Ishikawa (cell line): ENCODE results near the gene DSG4.

Experiments
- CEBPB ChIP-seq: IDR thresholded peaks from 2 replicates; pipeline ENCODE4 v1.6.1; 2012
- CREB1 ChIP-seq: IDR thresholded peaks from 2 replicates; pipeline ENCODE4 v1.6.1; 2012; ENCODE audit warnings: low read depth
- EGR1 ChIP-seq: IDR thresholded peaks from 2 replicates; pipeline ENCODE4 v1.6.1; 2012
- EP300 ChIP-seq: IDR thresholded peaks from 2 replicates; pipeline ENCODE4 v1.6.1; 2012; ENCODE audit warnings: borderline replicate concordance
- FOXM1 ChIP-seq: IDR thresholded peaks from 2 replicates; pipeline ENCODE4 v1.6.1; 2012; ENCODE audit warnings: low read depth, borderline replicate concordance
- NFIC ChIP-seq: IDR thresholded peaks from 2 replicates; pipeline ENCODE4 v1.6.1; 2012
- RAD21 ChIP-seq: IDR thresholded peaks from 2 replicates; pipeline ENCODE4 v1.6.1; 2012; ENCODE audit warnings: low read depth
- TAF1 ChIP-seq: IDR thresholded peaks from 2 replicates; pipeline ENCODE4 v1.6.1; 2012; ENCODE audit warnings: low read depth, mild to moderate bottlenecking
- TCF12 ChIP-seq: IDR thresholded peaks from 2 replicates; pipeline ENCODE4 v1.6.1; 2012; ENCODE audit warnings: low read depth
- TEAD4 ChIP-seq: IDR thresholded peaks from 2 replicates; pipeline ENCODE4 v1.6.1; 2012
- YY1 ChIP-seq: IDR thresholded peaks from 2 replicates; pipeline ENCODE4 v1.6.1; 2012; ENCODE audit warnings: low read depth
- ZBTB7A ChIP-seq: IDR thresholded peaks from 2 replicates; pipeline ENCODE4 v1.6.1; 2012; ENCODE audit warnings: low read depth
- TF ChIP-seq, protein P1 (sequence below): IDR thresholded peaks from 2 replicates; pipeline ENCODE4 v1.6.1; 2012; ENCODE audit warnings: low read depth, mild to moderate bottlenecking
- TF ChIP-seq, protein P2 (sequence below): IDR thresholded peaks from 2 replicates; pipeline ENCODE4 v1.6.1; 2012
- TF ChIP-seq, protein P3 (sequence below): IDR thresholded peaks from 2 replicates; pipeline ENCODE4 v1.6.1; 2012

DSG4 gene

DNA sequence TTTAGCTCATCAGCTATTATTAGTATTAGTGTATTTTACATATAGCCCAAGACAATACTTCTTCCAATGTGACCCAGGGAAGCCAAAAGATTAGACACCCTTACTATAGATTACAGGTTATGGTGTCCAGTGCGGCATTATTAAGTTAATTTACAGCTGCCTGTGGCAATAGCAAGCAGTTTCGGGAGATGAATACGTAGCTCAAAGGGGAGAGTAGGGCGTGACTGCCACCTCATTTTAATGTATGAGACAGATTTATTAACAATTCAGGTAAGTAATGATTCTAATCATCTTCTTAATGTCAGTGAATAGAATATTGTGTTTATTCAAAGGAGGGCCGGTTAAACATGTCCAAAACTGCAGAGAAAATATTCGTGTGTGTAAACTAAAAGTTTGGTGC lies 64.2 kb downstream of the DSG4 start:
- TF ChIP-seq RAD21 (no peak), ZBTB7A (no peak), CEBPB (no peak), YY1 (no peak), CREB1 (no peak), FOXM1 (no peak)
- TF ChIP-seq, protein P1, sequence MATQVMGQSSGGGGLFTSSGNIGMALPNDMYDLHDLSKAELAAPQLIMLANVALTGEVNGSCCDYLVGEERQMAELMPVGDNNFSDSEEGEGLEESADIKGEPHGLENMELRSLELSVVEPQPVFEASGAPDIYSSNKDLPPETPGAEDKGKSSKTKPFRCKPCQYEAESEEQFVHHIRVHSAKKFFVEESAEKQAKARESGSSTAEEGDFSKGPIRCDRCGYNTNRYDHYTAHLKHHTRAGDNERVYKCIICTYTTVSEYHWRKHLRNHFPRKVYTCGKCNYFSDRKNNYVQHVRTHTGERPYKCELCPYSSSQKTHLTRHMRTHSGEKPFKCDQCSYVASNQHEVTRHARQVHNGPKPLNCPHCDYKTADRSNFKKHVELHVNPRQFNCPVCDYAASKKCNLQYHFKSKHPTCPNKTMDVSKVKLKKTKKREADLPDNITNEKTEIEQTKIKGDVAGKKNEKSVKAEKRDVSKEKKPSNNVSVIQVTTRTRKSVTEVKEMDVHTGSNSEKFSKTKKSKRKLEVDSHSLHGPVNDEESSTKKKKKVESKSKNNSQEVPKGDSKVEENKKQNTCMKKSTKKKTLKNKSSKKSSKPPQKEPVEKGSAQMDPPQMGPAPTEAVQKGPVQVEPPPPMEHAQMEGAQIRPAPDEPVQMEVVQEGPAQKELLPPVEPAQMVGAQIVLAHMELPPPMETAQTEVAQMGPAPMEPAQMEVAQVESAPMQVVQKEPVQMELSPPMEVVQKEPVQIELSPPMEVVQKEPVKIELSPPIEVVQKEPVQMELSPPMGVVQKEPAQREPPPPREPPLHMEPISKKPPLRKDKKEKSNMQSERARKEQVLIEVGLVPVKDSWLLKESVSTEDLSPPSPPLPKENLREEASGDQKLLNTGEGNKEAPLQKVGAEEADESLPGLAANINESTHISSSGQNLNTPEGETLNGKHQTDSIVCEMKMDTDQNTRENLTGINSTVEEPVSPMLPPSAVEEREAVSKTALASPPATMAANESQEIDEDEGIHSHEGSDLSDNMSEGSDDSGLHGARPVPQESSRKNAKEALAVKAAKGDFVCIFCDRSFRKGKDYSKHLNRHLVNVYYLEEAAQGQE, result no peak
- TF ChIP-seq, protein P2, sequence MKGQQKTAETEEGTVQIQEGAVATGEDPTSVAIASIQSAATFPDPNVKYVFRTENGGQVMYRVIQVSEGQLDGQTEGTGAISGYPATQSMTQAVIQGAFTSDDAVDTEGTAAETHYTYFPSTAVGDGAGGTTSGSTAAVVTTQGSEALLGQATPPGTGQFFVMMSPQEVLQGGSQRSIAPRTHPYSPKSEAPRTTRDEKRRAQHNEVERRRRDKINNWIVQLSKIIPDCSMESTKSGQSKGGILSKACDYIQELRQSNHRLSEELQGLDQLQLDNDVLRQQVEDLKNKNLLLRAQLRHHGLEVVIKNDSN, result no peak
- TF ChIP-seq, protein P3, sequence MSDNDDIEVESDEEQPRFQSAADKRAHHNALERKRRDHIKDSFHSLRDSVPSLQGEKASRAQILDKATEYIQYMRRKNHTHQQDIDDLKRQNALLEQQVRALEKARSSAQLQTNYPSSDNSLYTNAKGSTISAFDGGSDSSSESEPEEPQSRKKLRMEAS, result no peak

DNA sequence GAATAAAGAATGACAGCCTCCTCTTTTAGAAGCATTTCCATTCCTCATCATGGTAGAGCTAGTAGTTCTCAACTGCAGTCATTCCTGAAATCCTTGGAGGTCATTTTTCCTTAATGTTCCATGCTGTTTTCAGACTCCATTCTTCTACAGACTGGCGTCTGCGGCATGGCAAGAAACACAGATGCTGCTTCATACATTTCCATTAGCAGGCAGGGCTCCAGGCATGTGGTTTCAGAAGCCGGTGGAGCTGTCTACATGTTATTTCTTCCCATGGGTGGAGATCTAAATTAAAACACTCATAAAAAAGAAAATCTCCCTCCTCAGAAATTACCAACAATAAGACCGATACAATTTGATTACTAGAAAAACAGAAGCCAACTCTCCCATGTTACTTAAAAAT lies 64.9 kb downstream of the DSG4 start:
- TF ChIP-seq EP300 (no peak), CREB1 (no peak)

DNA sequence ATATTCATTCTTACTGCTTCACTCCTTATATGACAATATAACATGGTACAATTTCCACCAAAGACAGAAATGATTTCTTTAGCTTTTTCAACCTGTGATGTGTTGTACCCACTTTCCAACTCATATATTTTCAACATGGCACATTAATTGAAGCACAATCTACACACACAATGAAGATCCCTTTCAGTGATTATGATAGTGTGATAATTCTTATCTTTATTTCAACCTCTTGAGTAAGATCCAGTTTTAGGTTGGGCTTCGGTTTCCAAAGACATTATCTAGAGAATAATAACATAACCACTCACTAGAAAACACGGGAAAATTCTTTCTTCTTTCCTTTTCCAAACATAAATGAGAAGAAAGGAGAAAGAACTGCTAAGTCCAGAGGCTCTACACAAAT lies 67.6 kb downstream of the DSG4 start:
- TF ChIP-seq RAD21, result no peak
- no peak for TF ChIP-seq TEAD4
- no peak for TF ChIP-seq FOXM1
- no peak for TF ChIP-seq CEBPB
- no peak for TF ChIP-seq YY1
- no peak for TF ChIP-seq TAF1
- no peak for TF ChIP-seq EP300
- TF ChIP-seq NFIC, result no peak
- TF ChIP-seq, protein P3, result no peak
- no peak for TF ChIP-seq ZBTB7A
- TF ChIP-seq, protein P2, result no peak
- no peak for TF ChIP-seq CREB1
- TF ChIP-seq, protein P1, result no peak

DNA sequence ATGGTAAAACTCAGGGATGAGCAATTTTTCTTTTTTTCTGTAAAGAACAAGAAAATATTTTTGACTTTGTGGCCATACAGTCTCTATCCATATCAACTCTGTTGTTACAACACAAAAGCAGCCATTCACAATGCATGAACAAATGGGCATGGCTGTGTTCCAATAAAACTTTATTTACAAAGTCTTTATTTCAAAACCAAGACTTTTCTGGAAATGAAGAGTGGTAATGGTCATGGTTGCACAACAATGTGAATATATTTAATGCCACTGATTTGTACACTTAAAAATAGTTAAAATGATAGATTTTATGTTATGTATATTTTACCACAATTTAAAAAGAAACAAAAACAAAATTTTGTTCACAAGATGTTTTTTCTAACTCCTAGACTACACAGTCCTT lies 69.3 kb downstream of the DSG4 start:
- no peak for TF ChIP-seq RAD21
- no peak for TF ChIP-seq ZBTB7A
- TF ChIP-seq TAF1, result no peak
- TF ChIP-seq CREB1, result no peak
- TF ChIP-seq TEAD4, result no peak

DNA sequence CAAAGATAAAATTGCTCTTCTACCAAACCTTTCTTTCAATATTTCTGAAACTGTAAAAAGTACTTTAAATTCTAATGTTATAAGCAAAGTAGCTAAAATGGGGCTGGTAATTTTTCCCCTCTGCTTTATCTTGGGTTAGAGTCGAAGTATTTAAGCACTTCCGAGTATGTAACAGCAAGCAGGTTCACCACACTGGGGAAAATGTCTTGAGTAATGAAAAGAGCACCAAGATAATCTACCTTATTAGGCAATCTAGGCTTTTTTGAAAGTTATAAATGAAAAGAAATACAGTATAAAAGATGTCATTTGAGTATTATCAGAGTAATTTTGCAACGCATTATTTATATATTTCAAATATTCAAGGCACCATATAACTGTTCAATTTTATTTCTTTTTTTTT lies 70.3 kb downstream of the DSG4 start:
- no peak for TF ChIP-seq NFIC
- TF ChIP-seq, protein P3, result no peak
- TF ChIP-seq CREB1, result no peak
- TF ChIP-seq, protein P2, result no peak
- no peak for TF ChIP-seq FOXM1
- TF ChIP-seq RAD21, result no peak
- TF ChIP-seq ZBTB7A, result no peak
- no peak for TF ChIP-seq EP300
- TF ChIP-seq TAF1, result no peak
- no peak for TF ChIP-seq EGR1
- no peak for TF ChIP-seq TCF12
- TF ChIP-seq YY1, result no peak
- TF ChIP-seq CEBPB, result no peak

DNA sequence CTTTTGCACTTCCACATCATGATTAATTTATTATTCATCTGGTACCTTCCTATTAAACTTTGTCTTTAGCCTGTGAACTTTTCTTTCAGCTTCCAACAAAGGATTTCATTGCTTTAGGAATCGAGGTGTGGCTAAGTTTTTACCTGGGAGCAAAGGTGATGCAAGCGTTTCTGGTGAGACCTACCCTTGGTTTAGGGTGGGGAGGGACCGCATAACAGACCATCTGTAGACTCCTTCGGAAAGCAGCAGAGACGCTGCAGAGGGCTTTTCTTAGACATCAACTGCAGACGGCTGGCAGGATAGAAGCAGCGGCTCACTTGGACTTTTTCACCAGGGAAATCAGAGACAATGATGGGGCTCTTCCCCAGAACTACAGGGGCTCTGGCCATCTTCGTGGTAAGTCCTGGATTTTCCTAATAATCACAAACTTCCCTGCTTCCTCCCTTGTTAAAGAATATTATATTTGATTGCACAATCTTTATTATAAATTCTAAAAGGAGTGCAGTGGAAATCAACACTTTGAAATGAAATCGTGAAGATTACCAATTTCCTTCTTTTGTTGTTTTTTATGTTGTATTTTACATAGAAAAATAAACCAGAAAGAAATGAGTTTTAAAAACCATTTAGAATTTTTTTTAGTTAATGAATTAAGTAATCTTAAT lies 71.1 kb downstream of the DSG4 start, which contains the start of gene DSG3:
DSG3 (plus strand) TSS at position 212 of the 662 bp plus-strand sequence; CDS start at position 349, 137 bp downstream.
- TF ChIP-seq, protein P2, result no peak
- no peak for TF ChIP-seq YY1
- TF ChIP-seq CEBPB, result no peak
- no peak for TF ChIP-seq ZBTB7A
- no peak for TF ChIP-seq CREB1
- no peak for TF ChIP-seq TAF1
- TF ChIP-seq TCF12, result no peak
- TF ChIP-seq NFIC, result no peak
- TF ChIP-seq FOXM1, result no peak
